GM23248 (cell line): ENCODE measurements around the gene FLT4. TPM values are rescaled to one million over a fixed set of nuclear protein-coding genes. Genes with fewer than 3 reads are reported as not detected.

Experiments used
- DNase-seq: peaks from one replicate; pipeline ENCODE4 v3.0.0-alpha.2; 2015
- H2AFZ ChIP-seq: fragments of 200-600 bp; sonication (generic); 2 replicates; pipeline ENCODE4 v1.6.1; 2016; ENCODE audit warnings: antibody characterized with exemption
- H3F3A ChIP-seq: fragments of 200-600 bp; sonication (generic); 2 replicates; pipeline ENCODE4 v1.6.1; 2016; ENCODE audit warnings: mild to moderate bottlenecking, antibody characterized with exemption, mixed run types; ENCODE audit not compliant: insufficient read depth
- H3K27ac ChIP-seq: fragments of 200-600 bp; sonication (generic); 2 replicates; pipeline ENCODE4 v1.5.1; 2016; ENCODE audit warnings: mild to moderate bottlenecking
- H3K27me3 ChIP-seq: fragments of 200-600 bp; sonication (generic); replicated peaks from 2 replicates; pipeline ENCODE4 v1.6.1; 2016; ENCODE audit warnings: mild to moderate bottlenecking; ENCODE audit not compliant: insufficient read depth
- H3K36me3 ChIP-seq: fragments of 200-600 bp; sonication (generic); 2 replicates; pipeline ENCODE4 v1.6.1; 2016; ENCODE audit warnings: low read depth, mild to moderate bottlenecking
- H3K4me1 ChIP-seq: fragments of 200-600 bp; sonication (generic); 2 replicates; pipeline ENCODE4 v1.6.1; 2016; ENCODE audit warnings: mild to moderate bottlenecking; ENCODE audit not compliant: insufficient read depth
- H3K4me2 ChIP-seq: fragments of 200-600 bp; sonication (generic); one replicate; pipeline ENCODE4 v1.6.1; 2016; ENCODE audit warnings: mild to moderate bottlenecking; ENCODE audit not compliant: unreplicated experiment
- H3K4me3 ChIP-seq: fragments of 200-600 bp; sonication (generic); 2 replicates; pipeline ENCODE4 v1.5.1; 2016; ENCODE audit warnings: mild to moderate bottlenecking
- H3K79me2 ChIP-seq: fragments of 200-600 bp; sonication (generic); 2 replicates; pipeline ENCODE4 v1.6.1; 2016; ENCODE audit warnings: mild to moderate bottlenecking; ENCODE audit not compliant: insufficient read depth
- H3K9ac ChIP-seq: fragments of 200-600 bp; sonication (generic); 2 replicates; pipeline ENCODE4 v1.6.1; 2016; ENCODE audit warnings: mild to moderate bottlenecking
- H3K9me2 ChIP-seq: fragments of 200-600 bp; sonication (generic); 2 replicates; pipeline ENCODE4 v1.6.1; 2016; ENCODE audit warnings: mixed run types, mild to moderate bottlenecking, moderate library complexity; ENCODE audit not compliant: insufficient read depth
- H3K9me3 ChIP-seq: fragments of 200-600 bp; sonication (generic); one replicate; pipeline ENCODE4 v1.6.1; 2017; ENCODE audit warnings: low read depth
- H4K20me1 ChIP-seq: fragments of 200-600 bp; sonication (generic); 2 replicates; pipeline ENCODE4 v1.6.0; 2016; ENCODE audit not compliant: insufficient read depth
- EZH2 ChIP-seq: fragments of 200-600 bp; sonication (generic); IDR thresholded peaks from 2 replicates; pipeline ENCODE4 v1.6.1; 2018; ENCODE audit warnings: antibody characterized with exemption, mild to moderate bottlenecking; ENCODE audit not compliant: insufficient read depth, poor library complexity, severe bottlenecking
- EZH2phosphoT487 ChIP-seq: fragments of 200-600 bp; sonication (generic); IDR thresholded peaks from 2 replicates; pipeline ENCODE4 v1.6.1; 2018; ENCODE audit warnings: antibody characterized with exemption, moderate library complexity, mild to moderate bottlenecking, low read depth; ENCODE audit not compliant: insufficient read depth
- whole genome bisulfite sequencing, 2 experiments: methylation state at CpG; one replicate each; pipeline ENCODE4 v1.1.6; 2015 to 2017; ENCODE audit warnings: low lambda C conversion rate in 2 of 2, low coverage in 1 of 2; ENCODE audit errors: missing lambda C conversion rate in 2 of 2; 5-methylcytosine and 5-hydroxymethylcytosine counted together
- in situ Hi-C: fragments of 300-500 bp; cut with MboI; formaldehyde crosslinking; loops from 2 replicates; pipeline ENCODE4 v1.15.0; 2020
- polyA plus RNA-seq: library from polyadenylated mRNA; unstranded; fragments of >200 nt; fragmentation: Nextera tagmentation; extraction: Ambion mirVana; gene quantifications from 2 replicates; pipeline ENCODE4 v1.2.1, GENCODE V29; 2016
- total RNA-seq: library from RNA; depleted of rRNA; stranded (reverse); fragments of >200 nt; shearing (Covaris generic); gene quantifications from 2 replicates; pipeline ENCODE4 v1.2.3, GENCODE V29; 2014; rRNA removed

The FLT4 gene
- total and polyA plus RNA-seq, 2 experiments from 2014 or later, result not detected

DNA sequence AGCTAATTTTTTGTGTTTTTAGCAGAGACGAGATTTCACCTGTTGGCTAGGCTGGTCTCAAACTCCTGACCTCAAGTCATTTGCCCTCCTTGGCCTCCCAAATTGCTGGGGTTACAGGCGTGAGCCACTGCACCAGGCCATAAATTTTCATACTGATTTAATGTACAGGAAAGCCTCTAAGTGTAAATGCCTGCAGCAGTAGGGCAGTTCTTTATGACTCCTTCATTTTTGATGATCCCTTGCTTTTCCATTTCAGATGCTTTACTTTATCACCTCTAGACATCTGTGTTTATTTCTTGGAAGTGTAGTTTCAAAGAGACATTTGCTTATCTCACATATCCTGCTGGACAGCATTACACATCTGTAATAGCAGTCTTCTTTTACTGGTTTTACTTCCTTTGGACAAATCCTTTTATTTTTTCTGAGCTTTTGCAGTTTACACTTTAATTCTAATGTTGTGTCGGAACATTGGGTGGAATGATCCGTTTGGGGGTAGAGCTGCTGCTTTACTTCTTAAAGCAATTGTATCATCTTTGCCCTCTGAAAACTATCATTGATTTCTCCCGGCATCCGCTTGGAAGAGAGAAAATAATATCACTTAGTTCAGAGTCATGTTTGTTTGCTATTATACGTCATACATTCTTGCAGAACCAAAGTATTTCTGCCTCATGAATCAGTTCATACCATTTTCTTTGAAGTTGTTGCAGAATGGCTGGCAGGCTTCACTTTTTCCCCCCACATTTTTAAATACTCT is 94.1 kb downstream of the FLT4 start:
- in situ Hi-C loops, result no loop called here
- H3K27me3 ChIP-seq, result no peaks in the 10 kb centered on the region
- H3K9ac ChIP-seq, result no peak overlapping the region
- H3K36me3 ChIP-seq, result peaks cover 18% of the 10 kb centered on the region
- TF ChIP-seq EZH2phosphoT487, result no peak
- no peak for TF ChIP-seq EZH2
- DNase-seq, result no peak
- H3F3A ChIP-seq, result peaks cover 12% of the 10 kb centered on the region; the same call in 1 of the 2 replicates
- H3K4me1 ChIP-seq, result peaks cover 6% of the 10 kb centered on the region; the same call in 1 of the 2 replicates
- H3K79me2 ChIP-seq, result peaks cover 62% of the 10 kb centered on the region
- no peak overlapping the region for H3K4me3 ChIP-seq
- H3K4me2 ChIP-seq, result no peak overlapping the region
- 77 to 83% methylated on average over 7 of the region's 7 CpGs for WGBS, 2 experiments
- no peaks in the 10 kb centered on the region for H3K9me3 ChIP-seq
- H2AFZ ChIP-seq, result no peak overlapping the region
- H4K20me1 ChIP-seq, result 0 out of 2 replicates have a peak, but pooled peaks cover 6% of the 10 kb centered on the region
- H3K9me2 ChIP-seq, result no peaks in the 10 kb centered on the region
- no peak overlapping the region for H3K27ac ChIP-seq

DNA sequence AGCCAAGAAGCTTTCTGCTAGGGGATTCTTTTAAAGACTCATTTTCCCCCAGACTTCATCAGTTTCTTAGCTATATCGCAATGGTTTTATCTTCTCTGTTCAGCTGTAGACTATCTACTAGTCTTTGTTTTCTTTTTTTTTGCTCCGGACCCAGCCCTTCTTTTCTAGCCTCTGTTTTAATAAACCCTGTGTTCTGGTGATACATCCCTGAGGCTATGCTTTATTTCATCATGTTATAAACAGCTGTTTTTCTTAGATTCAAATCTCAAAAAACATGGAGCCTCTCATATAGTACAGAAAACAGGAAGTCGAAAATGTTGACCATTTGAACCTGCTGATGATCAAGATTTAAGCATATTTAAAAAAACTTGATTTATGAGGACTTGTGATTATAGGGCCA is 95.9 kb downstream of the FLT4 start:
- no peak overlapping the region for H3K4me3 ChIP-seq
- H4K20me1 ChIP-seq, result 0 out of 2 replicates have a peak, but pooled peaks cover 6% of the 10 kb centered on the region
- H3K4me2 ChIP-seq, result no peak overlapping the region
- H3K36me3 ChIP-seq, result peaks cover 26% of the 10 kb centered on the region
- peaks cover 6% of the 10 kb centered on the region; the same call in 1 of the 2 replicates for H3K4me1 ChIP-seq
- no peaks in the 10 kb centered on the region for H3K9me3 ChIP-seq
- TF ChIP-seq EZH2phosphoT487 (no peak), EZH2 (no peak)
- H3K27ac ChIP-seq, result no peak overlapping the region
- H3F3A ChIP-seq, result peaks cover 12% of the 10 kb centered on the region; the same call in 1 of the 2 replicates
- no peak for DNase-seq
- in situ Hi-C loops, result no loop called here
- no peaks in the 10 kb centered on the region for H3K9me2 ChIP-seq
- WGBS, 2 experiments, result 96 to 99% methylated on average over 3 of the region's 3 CpGs
- H2AFZ ChIP-seq, result no peak overlapping the region
- no peaks in the 10 kb centered on the region for H3K27me3 ChIP-seq
- H3K79me2 ChIP-seq, result peaks cover 62% of the 10 kb centered on the region
- no peak overlapping the region for H3K9ac ChIP-seq

Other genes starting within 250 kb of the FLT4 start
- 7.7 and 7.8 TPM in 2 replicates for gene CNOT6, start 155.2 kb downstream of the FLT4 start, total RNA-seq
- 5.3 and 5.4 TPM in 2 replicates for gene CNOT6, start 155.2 kb downstream of the FLT4 start, polyA plus RNA-seq
- gene SCGB3A1, start 58.1 kb downstream of the FLT4 start, total RNA-seq, result not detected in 2 replicates
- not detected in 2 replicates for gene SCGB3A1, start 58.1 kb downstream of the FLT4 start, polyA plus RNA-seq
- not detected in 2 replicates for gene OR2Y1, start 90.5 kb upstream of the FLT4 start, total RNA-seq
- not detected in 2 replicates for gene OR2Y1, start 90.5 kb upstream of the FLT4 start, polyA plus RNA-seq
- 200 and 209 TPM in 2 replicates for gene MGAT1, start 153.2 kb upstream of the FLT4 start, total RNA-seq
- 180 and 192 TPM in 2 replicates for gene MGAT1, start 153.2 kb upstream of the FLT4 start, polyA plus RNA-seq
- 6.1 and 13.6 TPM in 2 replicates for gene ZFP62, start 211.7 kb upstream of the FLT4 start, total RNA-seq
- 9.4 and 13.0 TPM in 2 replicates for gene ZFP62, start 211.7 kb upstream of the FLT4 start, polyA plus RNA-seq
- gene BTNL8, start 249.6 kb upstream of the FLT4 start, total RNA-seq, result not detected in 2 replicates
- gene BTNL8, start 249.6 kb upstream of the FLT4 start, polyA plus RNA-seq, result not detected in 2 replicates